GM18508 (cell line): Measurements from ENCODE around the gene CCDC85B.
A peak's percentile ranks its signal among the peaks of the same experiment; 100 is the strongest.

Source experiments
- ATAC-seq: cut with Tn5 transposase; IDR thresholded peaks from one replicate; pipeline ENCODE4 v1.9.1; 2021; ENCODE audit warnings: moderate number of reproducible peaks; ENCODE audit not compliant: insufficient read depth, unreplicated experiment

The CCDC85B gene

DNA sequence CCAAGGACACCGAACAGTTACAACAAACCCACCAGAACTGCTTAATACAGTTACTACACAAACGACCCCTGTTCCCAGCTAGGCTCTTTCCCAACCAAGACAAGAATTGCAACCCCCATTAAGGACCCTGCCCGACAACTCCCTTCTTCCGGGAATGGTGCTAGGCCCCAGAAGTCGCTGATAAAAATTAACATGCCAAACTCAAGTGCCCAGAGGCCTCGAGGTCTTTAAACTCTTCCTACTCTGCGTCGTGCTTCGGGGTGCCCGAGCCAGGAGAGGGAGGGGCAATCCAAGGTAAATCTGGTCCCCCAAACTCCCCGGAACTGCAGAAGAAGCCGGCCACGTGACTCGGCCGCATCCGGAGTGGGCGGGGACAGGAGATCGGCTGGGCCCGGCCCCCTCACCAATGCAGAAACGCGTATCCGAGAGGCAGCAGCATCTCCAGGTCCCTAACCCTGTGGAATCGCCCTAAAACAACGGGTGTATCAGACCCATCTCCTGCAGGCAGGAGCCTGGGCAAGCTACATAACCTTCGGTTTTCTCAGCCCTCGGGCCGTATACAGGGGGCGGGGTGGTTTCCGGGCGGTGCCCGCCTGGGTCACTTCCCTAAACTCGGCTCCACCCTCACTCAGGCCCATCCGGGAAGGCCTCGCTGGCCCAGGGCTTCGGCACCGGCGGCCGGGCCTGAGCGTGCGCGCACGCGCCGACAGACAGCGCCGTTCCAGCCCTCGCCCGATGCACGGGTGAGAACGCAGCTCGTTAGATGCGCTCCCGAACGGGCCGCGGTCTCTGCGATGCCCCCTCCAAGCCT lies 33.6 kb upstream of the CCDC85B start:
- no peak for ATAC-seq

DNA sequence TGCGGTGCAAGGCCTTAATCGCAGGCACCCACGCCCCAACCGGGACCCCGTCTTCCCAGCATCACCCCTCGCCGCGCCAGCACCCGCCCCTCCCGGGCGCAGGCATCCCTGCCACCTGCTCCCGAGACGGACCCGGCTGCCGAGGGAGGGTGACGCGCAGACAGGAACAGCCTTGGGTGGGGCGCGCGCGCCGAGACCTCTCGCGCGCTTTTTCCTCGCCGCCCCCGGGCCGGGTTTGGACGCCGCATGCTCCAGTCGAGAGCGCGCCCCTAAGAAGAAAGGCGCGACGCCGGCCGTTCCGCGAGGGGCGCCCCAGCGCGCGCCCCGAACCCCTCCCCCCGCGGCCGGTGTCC lies 33.0 kb upstream of the CCDC85B start:
- ATAC-seq: no peak

DNA sequence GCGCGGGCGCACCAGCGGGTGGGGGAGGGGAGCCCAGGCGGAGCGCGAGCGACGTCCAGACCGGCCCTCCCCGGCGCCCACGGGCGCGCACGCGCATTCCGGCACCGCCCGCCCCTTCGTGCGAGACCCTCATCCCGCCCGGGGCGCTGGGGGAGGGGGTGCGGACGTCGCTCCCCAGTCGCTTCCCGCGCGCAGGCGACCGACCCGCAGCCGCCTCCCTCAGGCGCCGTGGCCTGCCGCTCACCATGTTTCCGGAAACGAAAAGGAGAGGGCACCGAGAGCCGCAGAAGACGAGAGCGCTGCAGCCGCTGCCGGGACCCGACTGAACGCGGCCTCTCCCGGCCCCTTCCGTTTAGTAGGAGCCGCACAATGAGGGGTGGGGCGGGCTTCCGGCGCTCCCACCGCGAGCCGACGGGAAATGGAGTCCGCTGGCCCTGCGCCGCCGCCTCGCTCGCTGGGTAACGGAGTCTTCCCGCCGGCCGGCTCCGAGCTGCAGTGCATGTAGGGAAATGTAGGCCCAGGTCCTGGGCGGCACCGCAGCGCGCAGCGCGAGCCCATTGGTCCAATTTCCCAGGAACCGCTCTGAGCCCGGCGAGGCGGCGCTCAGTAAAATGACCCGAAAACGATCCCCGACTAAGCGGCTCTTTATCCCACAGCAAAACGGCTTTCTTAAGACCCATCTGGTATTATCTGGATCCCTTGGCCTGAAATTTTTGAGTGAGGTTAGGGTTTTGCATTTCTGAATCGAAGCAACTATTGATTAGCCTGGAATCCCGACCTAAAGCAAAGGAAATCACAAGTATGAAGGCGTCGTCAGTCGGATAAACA lies 32.4 kb upstream of the CCDC85B start, which contains the start of gene CFL1:
Gene CFL1 (minus strand): TSS at position 328 of the 828 bp plus-strand sequence. CDS start 81 bp downstream, at position 247.
- peak; percentile 28 for ATAC-seq

DNA sequence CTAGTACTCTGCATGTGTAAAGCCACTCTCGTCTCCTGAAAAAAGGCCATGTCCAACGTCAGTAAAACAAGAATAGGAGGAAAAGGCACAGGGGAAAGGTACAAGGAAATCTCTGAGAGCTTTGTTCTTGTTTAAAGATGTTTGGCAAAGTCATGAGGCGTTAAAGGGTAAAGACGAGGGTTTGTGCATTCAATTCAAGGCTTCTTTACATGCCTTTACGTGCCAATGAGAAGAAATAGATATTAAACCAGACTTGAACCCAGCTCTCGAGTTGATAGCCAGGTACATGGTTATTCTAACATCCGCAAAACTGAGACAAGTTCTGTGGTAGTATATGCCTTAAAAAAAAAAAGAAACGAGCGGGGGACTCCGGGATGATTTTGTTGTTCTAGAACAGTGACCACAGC lies 31.8 kb upstream of the CCDC85B start:
- no peak for ATAC-seq

DNA sequence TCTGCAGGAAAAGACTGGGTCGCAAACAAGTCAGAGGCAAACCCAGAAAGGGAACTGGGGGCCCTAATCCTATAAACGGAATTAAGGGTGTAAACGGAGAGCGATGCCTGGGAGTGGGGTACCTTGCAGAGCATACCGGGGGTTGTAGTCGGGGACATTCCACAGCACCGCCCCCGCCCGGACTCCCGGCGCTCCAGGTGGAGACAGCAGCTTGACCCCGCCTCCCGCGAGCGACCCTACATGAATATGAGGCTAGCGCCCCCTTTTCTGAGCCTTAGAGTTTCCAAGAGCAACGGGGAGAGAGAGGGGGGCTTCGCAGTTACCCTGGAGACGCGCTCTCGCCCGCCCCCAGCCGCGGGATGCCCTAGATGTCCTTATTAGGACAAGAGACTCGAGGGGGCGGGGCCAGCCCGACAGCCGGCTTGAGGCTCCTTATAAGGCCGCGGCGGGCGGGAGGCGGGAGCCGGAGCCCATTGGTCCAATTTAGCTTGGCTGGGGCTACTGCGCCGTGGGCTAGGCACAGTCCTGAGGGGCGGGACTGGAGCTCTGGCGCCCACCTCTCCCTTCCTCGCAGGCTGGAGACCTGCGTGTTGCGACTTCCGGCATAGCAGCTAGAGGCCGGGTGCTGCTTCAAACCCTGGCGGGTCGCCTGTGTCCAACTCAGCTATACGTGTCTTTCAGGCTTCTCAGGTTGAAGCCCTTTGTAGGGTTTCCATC lies 31.2 kb upstream of the CCDC85B start:
- ATAC-seq: no peak

DNA sequence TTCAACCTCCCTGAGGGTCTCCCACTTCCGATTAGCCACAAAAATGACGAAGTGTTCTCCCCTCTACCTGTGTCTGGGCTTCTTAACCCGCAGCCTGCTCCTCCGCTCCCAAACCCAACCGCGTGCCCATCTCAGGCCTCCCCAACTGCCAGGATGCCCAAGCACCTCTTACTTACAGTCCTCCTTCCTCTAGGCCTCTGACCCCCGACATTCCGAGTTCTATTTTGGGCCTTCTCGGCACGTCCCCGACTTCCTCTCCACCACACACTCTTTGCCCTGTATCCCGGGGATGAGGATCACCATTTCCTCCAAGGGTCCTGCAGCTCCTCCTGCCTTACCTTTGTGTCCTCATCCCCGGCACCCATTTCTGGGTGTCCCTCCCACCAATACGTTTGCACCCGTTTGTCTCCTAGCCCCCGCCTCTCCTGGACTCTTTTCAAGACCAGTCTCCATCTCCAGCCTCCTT lies 30.6 kb upstream of the CCDC85B start:
- no peak for ATAC-seq

DNA sequence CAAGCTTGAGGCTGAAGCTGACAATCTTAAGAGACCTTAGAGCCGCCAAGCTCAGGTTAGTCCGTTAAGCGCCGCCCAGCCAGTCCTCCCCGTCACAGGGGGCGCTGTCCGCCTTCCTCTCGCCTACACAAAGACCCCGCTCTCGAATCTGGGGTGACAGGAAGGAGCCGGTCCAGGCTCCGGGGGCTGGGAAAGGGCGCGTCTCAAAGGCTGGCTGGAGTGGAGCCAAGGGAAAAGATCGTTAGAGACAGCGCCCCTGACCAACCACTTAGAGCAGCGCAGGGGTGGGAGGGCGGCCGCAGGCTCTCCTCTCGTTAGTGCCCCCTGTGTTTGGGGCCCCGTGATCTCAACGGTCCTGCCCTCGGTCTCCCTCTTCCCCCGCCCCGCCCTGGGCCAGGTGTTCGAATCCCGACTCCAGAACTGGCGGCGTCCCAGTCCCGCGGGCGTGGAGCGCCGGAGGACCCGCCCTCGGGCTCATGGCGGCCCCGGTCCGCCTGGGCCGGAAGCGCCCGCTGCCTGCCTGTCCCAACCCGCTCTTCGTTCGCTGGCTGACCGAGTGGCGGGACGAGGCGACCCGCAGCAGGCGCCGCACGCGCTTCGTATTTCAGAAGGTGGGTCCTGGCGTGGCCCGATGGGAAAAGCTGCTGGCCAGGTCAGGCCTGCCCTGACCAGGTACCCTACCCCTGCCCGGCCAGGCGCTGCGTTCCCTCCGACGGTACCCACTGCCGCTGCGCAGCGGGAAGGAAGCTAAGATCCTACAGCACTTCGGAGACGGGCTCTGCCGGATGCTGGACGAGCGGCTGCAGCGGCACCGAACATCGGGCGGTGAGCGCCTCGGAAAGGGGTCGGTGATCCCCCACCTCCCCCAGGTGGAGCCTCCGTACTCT lies 30.0 kb upstream of the CCDC85B start, which contains the start of gene MUS81:
Gene MUS81 (plus strand): TSS at position 156 of the 887 bp plus-strand sequence. CDS start 321 bp downstream, at position 477.
- no peak for ATAC-seq

DNA sequence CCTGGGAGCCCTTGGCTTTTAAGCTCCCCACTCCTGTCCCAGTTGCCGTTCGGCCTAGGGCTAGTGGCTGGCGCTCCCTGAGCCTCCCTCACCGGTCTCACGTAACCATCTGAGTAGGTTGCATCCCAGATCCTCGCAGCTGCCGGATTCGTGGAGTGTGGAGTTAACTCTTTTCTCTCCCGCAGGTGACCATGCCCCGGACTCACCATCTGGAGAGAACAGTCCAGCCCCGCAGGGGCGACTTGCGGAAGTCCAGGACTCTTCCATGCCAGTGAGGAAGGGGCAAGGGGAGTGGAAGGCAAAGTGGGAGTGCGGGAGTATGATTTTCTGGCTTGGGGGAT lies 29.3 kb upstream of the CCDC85B start:
- no peak for ATAC-seq

DNA sequence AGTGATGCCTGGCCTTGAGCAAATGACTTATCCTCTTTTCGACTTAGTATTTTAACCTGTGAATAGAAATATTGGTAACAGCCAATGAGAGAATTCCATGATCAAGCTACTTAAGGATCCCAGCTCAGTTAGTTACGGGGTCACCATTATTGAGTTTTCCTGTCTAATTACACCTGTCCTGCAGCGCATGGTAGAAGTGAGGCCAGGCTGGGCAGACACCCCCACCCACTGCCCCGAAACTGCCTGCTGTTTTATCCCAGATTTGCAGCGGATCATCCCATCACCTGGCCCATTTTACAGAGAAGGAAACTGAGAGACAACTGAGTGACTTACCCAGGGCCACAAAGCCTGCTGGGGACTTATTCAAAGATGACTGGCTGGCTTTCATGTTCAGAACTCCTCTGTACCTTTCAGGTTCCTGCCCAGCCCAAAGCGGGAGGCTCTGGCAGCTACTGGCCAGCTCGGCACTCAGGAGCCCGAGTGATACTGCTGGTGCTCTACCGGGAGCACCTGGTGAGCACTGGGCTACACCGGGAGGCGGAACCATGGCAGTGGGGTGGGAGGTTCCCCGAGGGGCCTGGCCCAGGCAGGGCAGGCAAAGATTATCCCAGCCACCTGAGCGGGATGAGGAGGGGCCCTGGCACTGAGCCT lies 28.8 kb upstream of the CCDC85B start:
- ATAC-seq: no peak

DNA sequence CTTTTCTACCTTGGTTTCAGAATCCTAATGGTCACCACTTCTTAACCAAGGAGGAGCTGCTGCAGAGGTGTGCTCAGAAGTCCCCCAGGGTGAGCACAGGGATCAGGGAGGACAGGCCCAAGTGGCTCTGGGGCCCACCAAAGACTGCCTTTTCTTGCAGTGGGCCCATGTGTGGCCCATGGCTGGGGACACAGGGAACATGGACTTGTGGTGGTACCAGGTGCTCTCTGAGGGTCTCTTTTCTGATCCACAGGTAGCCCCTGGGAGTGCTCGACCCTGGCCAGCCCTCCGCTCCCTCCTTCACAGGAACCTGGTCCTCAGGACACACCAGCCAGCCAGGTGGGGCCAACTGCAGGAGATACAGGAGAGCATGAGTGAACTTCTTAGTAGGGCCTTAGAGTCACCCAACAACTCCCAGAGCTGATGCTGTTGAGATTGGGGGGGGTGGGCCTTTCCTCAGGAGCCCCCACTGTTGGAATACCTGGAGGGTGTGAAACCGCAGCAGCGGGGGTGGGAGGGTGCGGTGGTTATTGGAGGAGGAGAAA lies 28.2 kb upstream of the CCDC85B start:
- no peak for ATAC-seq

DNA sequence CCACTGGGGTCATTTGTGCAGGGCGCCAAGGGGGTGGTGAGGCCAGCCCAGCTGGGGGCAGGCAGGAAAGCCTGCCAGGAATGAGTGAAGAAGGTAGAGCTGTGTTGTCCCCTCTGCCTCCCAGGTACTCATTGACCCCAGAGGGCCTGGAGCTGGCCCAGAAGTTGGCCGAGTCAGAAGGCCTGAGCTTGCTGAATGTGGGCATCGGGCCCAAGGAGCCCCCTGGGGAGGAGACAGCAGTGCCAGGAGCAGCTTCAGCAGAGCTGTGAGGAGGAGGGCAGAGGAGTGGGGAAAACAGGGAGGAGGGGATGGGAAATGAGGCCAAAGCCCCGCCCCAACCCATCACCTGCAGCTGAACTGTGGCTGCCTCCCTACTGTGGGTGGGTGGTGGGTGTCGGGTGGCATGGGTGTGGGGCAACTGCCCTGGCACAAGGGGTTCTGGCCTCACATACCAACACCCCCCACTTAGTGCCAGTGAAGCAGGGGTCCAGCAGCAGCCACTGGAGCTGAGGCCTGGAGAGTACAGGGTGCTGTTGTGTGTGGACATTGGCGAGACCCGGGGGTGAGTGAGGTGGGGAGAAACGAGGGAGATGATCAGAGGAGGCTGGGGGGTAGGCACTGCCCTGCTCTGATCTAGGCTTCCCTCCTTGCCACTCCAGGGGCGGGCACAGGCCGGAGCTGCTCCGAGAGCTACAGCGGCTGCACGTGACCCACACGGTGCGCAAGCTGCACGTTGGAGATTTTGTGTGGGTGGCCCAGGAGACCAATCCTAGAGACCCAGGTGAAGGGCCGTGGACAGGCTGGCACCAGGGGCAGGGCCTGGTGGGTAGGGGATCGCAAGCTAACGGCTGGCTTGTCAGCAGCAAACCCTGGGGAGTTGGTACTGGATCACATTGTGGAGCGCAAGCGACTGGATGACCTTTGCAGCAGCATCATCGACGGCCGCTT lies 27.3 kb upstream of the CCDC85B start:
- ATAC-seq: no peak

DNA sequence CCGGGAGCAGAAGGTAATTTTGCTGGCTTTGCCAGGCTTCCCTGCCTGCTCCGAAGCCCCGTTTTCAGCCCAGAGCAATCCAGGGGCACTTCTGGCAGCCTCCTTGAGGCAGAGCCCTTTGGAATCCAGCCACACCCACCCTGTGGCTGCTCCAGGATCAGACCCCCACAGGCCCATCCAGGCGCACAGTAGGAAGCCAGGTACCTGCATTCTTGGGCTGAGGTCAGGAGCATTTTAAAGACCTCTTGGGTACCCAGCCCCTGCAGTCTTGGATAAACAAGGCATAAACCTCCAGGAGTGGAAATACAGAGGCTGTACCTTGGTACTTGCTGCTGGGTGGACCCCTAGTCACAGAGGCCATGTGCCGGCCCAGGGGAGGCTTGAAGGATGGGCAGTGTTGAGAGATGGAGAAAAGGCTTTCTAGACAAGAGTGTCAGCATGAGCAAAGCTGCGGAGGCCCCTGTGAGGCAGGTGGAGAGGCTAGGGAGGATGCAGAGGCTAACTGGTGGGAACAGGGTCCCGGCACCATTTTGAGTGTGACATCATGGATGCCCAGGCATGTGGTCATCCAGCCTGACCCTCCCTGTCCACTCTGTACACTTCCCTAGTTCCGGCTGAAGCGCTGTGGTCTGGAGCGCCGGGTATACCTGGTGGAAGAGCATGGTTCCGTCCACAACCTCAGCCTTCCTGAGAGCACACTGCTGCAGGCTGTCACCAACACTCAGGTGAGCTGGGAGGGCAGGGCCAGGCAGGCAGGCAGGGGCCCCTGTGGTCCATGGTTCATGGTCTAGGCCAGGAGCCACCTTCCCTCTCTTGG lies 26.4 kb upstream of the CCDC85B start:
- ATAC-seq: no peak

DNA sequence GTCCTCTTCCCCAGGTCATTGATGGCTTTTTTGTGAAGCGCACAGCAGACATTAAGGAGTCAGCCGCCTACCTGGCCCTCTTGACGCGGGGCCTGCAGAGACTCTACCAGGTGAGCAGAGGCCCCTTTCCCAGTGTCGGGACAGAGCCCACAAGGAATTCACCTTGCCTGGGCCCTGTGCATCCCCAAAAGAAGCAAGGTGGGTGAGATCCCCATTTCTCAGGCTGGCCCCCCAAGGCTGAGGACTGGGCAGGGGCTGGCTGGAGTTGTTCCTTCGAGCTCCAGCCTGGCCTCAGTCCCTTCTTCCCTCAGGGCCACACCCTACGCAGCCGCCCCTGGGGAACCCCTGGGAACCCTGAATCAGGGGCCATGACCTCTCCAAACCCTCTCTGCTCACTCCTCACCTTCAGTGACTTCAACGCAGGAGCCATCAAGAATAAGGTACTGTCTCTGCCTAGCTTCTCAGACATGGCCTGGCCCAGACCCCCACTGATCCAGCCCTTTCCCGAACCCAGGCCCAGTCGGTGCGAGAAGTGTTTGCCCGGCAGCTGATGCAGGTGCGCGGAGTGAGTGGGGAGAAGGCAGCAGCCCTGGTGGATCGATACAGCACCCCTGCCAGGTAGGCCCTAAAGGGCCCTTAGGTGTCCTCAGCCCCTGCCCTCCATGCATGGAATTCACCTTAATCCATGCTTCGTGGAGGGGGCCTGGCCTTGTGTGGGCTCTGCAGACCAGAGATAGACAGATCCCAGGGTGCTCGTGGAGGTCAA lies 25.6 kb upstream of the CCDC85B start:
- no peak for ATAC-seq

DNA sequence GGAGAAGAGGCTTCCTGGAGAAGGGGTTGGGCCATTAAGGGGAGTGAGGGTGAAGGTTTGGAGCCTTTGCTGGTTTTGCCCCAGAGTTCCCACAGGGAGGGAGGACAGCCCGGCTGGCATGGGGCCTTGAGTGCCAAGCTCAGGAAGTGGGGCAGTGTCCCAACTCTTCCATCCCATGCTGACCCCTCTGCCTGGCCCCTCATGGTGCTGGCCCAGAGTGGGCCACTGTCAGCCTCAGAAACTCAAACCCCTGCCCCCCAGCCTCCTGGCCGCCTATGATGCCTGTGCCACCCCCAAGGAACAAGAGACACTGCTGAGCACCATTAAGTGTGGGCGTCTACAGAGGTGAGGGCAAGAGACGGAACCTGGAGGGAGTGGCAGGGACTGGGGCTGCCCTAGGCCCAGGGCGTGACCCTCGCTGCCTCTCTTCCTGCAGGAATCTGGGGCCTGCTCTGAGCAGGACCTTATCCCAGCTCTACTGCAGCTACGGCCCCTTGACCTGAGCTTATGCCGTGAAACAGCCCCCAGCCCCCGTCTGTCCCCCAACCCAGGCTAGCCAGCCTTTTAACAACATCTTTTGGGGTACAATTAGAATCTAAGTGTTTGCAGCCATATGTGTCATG lies 24.8 kb upstream of the CCDC85B start:
- ATAC-seq: no peak

DNA sequence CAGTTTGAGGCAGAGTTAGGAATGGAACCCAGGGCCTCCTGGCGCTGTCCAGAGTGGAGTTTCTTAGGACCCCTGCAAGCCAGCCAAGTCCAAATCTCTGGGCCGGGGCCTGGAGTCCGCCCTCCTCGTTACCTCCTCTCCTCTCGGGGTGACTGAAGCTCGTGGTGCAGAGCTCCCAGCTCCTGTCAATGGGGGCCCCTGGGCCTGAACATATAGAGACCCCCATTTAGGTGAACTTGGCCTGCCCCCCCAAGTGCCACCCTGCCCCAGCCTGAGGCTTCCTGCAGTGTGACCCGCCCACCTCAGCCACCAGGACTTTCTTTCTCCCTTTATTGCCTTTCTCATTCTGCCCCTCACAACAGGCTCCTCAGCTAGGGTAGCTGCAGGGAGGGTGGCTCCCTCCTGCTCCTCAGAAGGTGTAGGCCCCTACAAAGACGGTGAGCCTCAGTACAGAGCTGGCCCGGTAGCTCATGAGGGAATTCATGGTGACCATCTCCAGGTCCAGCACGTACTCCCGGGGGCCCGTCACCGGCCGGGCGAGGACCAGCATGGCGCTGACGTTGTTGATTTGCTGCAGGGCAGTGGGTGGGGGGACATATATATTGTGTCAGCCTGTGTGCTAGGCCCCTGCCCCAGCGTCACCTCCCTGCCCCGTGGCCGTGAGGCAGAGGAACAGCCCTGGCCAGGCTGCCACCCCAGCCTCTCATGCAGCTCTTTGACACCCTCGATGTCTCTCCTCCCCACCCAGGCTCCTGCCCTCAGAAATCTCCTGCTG lies 23.8 kb upstream of the CCDC85B start:
- no peak for ATAC-seq
